SK-MEL-5 (cell line): ENCODE measurements around the gene CARM1. TPM values are rescaled to one million over a fixed set of nuclear protein-coding genes. Genes with fewer than 3 reads are reported as not detected.
"Not testable (repeated sequence)": the region's sequence is repeated elsewhere in the genome, so short reads cannot be mapped to it uniquely, and the experiment has no call there.

Experiments
- DNase-seq: peaks from one replicate; pipeline ENCODE4 v3.0.0-alpha.2; 2016; ENCODE audit warnings: low read depth, low spot score
- in situ Hi-C: cut with HindIII; loops from 2 replicates; pipeline ENCODE4 v1.10.0; 2016; ENCODE audit warnings: low sequenced_read_pairs, high pct_unique_total_duplicates, low pct_unique_long_range_greater_than_20kb
- total RNA-seq: library from RNA; depleted of rRNA; stranded (reverse); fragments of >200 nt; shearing (Covaris generic); gene quantifications from 2 replicates; pipeline ENCODE4 v1.2.3, GENCODE V29; 2014

Gene CARM1
- total RNA-seq, 1 experiment from 2014 or later, result 18.6 TPM

GRCh38 chr19:10866495-10866894, 4.9 kb upstream of the CARM1 start:
- DNase-seq, result no peak

GRCh38 chr19:10868872-10869547, 2.3 kb upstream of the CARM1 start:
- DNase-seq, result no peak
- in situ Hi-C loops, result no loop called here

More at GRCh38 chr19:10866495-10866894, 4.9 kb upstream of the CARM1 start:
- in situ Hi-C loops, result no loop called here

DNA sequence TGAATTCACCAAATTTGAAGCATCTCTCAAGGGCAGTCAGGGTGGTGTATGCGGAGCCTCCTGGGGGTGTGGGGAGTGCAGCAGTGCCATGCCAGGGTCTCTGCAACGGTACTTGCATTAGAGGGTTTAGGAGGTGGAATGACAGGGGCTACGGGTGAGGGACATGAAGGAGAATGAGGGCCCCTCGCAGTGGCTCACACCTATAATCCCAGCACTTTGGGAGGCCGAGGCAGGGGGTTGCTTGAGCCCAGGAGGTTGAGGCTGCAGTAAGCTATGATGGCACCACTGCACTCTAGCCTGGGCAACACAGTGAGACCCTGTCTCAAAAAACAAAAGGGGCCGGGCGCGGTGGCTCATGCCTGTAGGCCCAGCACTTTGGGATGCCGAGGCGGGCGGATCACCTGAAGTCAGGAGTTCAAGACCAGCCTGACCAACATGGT, 1.5 kb upstream of the CARM1 start:
- in situ Hi-C loops, DNase-seq: not testable (repeated sequence)

DNA sequence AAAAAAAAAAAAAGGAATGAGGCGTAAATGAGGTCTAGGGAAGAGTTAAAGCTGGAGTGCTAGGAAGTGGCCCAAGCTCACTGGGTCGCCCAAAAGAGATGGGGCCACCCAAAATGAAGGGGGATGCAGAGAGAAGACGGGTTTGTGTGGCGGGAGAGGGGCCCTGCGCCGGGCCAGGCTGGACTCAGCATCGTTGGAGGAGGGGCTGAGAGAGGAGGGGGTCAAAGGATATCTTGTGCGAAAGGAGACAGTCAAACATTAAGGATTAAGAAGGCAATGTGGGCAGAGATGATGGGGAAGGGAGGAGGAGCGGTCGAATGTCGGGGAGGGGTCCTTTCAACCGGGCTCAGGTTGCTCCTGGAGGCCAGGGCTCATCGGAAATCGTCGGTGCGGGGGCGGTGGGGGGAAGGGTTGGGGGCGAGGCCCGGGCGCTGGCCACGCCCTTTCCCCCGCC, 825 bp upstream of the CARM1 start:
- in situ Hi-C loops, result no loop called here
- no peak for DNase-seq

- no peak for DNase-seq
- in situ Hi-C loops, result no loop called here
Measured at GRCh38 chr19:10871711-10872545, 575 bp downstream of the CARM1 start.

DNA sequence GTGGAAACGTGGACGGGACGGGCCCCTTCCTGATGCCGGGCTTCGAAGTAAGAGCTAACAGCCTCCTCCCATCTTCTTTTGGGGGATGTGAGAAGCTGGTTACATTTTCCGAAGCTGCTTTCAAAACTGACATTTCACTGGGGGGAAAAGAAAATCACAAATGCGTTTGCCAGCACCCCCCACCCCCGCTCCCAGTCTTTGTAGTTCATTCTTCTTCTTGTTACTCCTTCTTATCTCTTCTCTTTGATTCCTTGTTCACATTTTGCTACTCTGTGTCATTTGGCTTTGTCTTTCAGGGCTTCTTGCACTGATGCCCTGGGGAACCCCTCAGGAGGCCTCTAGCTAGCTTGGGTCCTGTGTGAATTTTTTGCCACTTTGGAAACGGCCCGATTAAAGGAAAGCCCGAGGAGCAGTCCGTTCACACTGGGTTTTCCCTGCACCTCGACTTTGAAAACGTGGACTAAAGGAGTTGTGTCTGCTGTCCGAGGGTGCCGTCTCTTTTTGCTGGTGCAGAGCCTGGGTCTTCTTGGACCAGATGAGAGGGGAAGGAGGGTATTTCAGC, 1.3 kb downstream of the CARM1 start:
- in situ Hi-C loops, result no loop called here
- no peak for DNase-seq

- DNase-seq, result no peak
- in situ Hi-C loops, result no loop called here
Measured at GRCh38 chr19:10874024-10874423, 2.7 kb downstream of the CARM1 start.

DNA sequence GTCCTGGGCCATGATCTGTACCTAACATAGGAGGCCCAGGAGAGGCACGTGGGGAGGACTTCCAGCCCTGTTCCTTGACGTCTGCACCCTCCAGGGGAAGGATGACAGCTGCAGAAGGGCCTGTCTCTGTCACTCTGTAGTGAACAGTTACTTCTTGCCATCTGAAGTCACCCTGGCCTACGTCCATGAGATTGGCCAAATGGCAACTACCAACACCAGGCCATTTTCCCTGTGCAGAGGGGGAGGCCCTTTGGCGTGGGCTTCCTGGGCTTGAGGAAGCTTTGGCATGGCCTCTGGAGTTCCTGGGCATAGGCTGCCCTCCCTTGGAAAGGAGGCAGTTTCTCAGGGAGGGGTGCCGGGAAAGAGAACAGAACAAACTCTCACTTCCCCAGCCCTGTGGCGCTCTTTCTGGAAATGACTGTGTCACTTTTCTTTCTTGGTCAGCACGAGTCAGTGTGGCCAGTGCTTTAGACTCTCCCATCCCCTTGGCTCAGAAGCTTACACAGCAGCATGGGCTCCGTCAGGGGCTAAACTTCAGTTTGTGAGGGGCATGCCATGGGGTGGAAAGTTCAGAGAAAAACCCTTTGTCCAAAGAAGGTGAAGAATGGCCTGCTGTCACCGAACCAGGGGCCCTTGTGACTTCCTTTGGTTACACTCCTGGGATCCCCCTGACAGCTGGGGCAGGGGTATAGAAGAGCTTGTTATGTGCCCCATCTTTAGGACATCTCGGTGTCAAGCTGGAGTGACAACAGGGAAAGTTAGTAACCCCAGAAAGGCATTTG, 5.3 kb downstream of the CARM1 start:
- no peak for DNase-seq
- in situ Hi-C loops, result no loop called here

DNA sequence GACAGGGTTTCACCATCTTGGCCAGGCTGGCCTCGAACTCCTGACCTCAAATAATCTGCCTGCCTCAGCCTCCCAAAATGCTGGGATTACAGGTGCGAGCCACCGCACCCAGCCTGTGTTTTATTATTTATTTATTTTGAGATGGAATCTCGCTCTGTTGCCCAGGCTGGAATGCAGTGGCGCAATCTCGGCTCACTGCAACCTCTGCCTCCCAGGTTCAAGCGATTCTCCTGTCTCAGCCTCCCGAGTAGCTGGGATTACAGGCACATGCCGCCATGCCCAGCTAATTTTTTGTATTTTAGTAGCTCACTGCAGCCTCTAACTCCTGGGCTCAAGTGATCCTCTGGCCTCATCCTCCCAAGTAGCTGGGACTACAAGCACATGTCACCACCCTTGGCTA, 6.3 kb downstream of the CARM1 start:
- in situ Hi-C loops, DNase-seq: not testable (repeated sequence)

GRCh38 chr19:10878253-10878652, 6.9 kb downstream of the CARM1 start:
- in situ Hi-C loops, result no loop called here
- DNase-seq, result no peak

- DNase-seq, result no peak
- in situ Hi-C loops, result no loop called here
Measured at GRCh38 chr19:10881403-10882107, 10.2 kb downstream of the CARM1 start.

GRCh38 chr19:10882108-10882457, 10.7 kb downstream of the CARM1 start:
- in situ Hi-C loops, result no loop called here
- no peak for DNase-seq

GRCh38 chr19:10884274-10884673, 12.9 kb downstream of the CARM1 start:
- in situ Hi-C loops, result no loop called here
- DNase-seq, result no peak

GRCh38 chr19:10885201-10886169, 14.1 kb downstream of the CARM1 start:
- in situ Hi-C loops, result no loop called here
- DNase-seq, result no peak

GRCh38 chr19:10887616-10888367, 16.4 kb downstream of the CARM1 start:
- in situ Hi-C loops, result no loop called here
- DNase-seq, result no peak

GRCh38 chr19:10888421-10888866, 17.1 kb downstream of the CARM1 start:
- in situ Hi-C loops, result no loop called here
- no peak for DNase-seq
